Loucy (cell line): ENCODE measurements around the gene EIF3B.

Source experiments
- CTCF ChIP-seq: fragments of 200-600 bp; sonication (generic); conservative IDR thresholded peaks from 2 replicates; pipeline ENCODE4 v1.5.1; 2014; ENCODE audit warnings: mild to moderate bottlenecking, antibody characterized with exemption, low read length
- EZH2phosphoT487 ChIP-seq: fragments of 200-600 bp; IDR thresholded peaks from 2 replicates; pipeline ENCODE4 v1.6.1; 2018; ENCODE audit warnings: antibody characterized with exemption, mild to moderate bottlenecking, moderate library complexity, borderline replicate concordance

GRCh38 chr7:2402687-2403013 is 48.0 kb downstream of the EIF3B start:
- no peak for TF ChIP-seq CTCF
- no peak for TF ChIP-seq EZH2phosphoT487
